CD4-positive, alpha-beta T cell treated with Interleukin-15 for 4 hours (primary cell): ENCODE results near the gene DNAJC4.

Experiments
- DNase-seq: peaks from one replicate; pipeline ENCODE4 v3.0.0-alpha.2; 2020; ENCODE audit warnings: low spot score

Gene DNAJC4

DNA sequence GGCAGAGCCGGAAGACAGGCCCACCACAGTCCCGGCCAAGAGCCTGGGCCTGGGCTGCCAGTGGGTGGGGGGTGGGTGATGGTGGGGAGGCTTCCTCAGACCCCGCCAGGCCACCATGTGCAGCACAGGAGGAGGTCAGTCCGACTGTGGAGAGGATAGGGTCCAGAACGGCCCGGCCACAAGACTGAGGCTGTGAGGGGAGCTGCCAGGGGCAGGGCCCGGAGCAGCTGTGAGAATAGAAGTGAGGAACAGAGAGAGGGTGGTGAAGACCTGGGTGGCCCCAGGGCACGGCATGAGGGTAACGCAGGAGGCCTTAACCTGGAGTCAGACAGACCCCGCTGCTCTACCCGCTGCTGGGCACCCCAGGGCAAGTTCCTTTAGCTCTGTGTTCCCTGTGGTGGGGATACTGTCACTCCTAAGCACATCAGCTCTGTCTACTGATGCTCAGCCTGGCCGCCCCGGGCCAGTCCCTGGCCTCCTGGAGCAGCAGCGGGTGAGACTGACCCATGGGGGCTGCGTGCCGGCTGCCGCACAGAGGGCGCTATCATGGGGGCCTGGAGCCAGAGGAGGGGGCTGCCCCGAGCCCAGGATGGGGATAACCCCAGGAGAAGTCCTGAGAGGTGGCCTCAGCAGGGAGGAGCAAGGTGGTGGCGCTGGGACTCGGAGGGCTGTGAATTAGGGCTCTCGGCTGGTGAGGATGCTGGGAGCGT lies 22.1 kb upstream of the DNAJC4 start:
- no peak for DNase-seq

DNA sequence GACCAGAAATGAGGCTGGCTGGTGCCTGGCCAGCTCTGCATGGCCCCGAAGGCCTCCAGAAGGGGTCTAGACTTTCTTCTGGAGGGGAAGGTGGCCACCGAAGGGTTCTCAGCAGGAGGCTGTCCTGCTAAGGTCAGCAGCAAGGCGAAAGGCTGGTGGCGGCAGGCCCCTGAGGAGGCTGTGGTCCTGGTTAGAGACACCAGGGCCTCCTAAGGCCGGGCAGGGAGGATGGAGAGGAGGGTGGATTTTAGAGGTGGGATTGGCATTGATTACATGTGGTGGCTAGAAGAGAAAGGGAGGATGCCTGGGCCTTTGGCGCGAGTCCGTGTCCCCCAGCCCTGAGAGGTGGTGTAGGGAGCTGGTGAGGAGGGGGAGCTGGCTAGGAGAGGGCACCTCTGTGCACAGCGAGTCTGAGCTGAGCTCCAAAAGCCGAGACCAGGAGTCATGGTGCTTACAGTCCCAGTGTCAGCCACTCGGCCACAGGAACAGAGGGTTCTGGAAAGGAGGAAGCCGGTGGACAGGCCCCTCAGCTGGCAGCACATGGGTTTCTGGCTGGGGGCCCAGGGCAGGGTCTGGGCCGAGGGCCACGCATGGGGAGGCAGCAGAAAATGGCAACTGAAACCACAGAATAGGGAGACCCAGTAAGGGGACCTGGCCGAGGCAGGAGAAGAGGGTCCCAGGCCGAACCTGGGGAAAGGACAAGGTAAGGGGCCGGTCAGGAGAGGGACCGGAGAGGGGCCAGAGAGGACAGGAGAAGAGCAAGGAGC lies 21.4 kb upstream of the DNAJC4 start:
- no peak for DNase-seq

GRCh38 chr11:64209563-64209843 lies 20.8 kb upstream of the DNAJC4 start:
- DNase-seq = no peak

- no peak for DNase-seq
Observed at GRCh38 chr11:64210301-64211020, 19.9 kb upstream of the DNAJC4 start.

DNA sequence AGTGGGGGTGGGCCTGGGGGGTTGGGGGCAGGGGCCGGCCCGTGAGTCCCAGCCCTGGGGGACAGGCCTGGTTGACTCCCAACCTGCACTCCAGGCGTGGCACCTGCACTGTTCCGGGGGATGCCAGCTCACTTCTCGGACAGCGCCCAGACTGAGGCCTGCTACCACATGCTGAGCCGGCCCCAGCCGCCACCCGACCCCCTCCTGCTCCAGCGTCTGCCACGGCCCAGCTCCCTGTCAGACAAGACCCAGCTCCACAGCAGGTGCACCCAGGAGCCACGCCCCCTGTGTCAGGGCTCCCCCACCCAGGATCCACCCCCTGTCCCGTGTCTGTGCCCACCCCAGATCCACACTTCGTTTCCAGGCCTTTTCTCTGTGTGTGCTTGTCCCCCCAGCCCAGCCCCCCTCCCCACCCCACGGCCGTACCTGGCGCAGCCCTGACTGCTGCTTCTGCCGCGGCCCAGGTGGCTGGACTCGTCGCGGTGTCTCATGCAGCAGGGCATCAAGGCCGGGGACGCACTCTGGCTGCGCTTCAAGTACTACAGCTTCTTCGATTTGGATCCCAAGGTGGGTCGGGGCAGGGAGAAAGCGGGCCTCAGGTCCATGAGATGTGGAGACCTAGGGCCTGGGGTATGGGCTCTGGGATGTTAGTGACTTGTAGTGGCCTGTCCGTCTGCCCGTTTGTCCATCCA lies 19.0 kb upstream of the DNAJC4 start:
- DNase-seq = no peak

DNA sequence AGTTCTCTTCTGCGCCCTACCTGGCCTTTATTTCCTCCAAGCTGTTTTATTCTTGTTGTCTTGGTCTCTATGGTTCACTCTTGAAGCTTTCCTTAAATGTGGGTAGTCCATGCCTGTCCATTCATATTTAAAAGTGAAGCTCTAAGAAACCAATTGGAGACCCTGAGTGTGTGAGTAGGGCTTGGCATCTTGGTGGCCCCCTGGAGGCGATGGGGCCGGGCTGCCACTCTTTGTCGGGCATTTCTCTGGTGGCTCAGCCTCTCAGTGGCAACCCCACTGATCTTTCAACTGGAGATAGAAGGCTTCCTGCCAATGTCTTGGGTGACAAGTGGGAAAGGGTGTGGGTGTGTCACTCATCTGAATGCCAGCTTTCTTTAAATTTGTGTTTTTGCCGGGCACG lies 13.5 kb upstream of the DNAJC4 start:
- no peak for DNase-seq

DNA sequence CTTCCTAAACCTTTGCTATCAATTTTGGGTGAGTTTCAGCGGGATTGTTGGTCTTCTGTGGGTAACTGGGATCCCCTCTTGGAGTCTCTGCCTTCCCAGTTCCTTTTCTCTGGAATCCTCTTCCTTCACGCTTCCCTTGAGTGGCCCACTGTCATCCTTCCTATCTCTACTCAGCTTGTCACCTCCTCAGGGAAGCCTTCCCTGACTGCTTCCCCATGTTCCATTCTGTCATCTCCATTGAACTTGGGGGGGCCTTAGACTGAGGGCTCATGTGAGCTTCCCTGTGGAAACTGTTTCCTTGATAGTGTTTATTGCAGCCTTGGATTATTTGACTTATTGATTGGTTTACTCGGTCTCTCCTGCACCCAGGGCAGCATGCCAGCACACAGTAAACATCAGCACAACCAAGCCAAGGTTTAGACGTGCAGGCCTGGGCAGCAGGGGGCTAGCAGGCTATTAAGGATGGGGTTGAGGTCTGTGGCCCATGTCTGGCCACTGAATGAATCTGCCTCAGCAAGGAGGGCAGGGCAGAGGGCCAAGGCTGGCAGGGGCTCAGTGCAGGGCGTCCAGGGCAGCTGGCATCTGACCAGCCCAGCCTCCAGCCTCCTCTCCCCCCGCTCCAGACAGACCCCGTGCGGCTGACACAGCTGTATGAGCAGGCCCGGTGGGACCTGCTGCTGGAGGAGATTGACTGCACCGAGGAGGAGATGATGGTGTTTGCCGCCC lies 11.6 kb upstream of the DNAJC4 start:
- DNase-seq = no peak

DNA sequence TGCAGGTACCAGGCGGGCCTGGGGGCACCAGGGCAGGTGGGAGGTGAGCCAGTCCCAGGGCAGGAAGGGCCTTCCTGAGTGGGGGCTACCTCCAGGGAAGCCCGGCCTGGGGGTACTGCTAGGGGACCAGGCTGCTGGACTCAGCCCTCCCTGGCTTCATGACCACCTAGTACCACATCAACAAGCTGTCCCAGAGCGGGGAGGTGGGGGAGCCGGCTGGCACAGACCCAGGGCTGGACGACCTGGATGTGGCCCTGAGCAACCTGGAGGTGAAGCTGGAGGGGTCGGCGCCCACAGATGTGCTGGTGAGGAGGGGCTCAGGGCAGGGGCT lies 11.0 kb upstream of the DNAJC4 start:
- no peak for DNase-seq

- DNase-seq = no peak
Observed at GRCh38 chr11:64219755-64220154, 10.6 kb upstream of the DNAJC4 start.

DNA sequence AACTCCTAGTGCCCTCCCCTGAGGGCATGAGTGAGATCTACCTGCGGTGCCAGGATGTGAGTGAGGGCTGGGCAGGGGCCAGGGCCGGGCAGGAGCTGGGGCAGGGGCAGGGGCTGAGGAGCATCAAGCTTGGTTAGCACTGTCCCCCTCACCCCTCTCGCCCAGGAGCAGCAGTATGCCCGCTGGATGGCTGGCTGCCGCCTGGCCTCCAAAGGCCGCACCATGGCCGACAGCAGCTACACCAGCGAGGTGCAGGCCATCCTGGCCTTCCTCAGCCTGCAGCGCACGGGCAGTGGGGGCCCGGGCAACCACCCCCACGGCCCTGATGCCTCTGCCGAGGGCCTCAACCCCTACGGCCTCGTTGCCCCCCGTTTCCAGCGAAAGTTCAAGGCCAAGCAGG lies 10.1 kb upstream of the DNAJC4 start:
- DNase-seq = no peak

DNA sequence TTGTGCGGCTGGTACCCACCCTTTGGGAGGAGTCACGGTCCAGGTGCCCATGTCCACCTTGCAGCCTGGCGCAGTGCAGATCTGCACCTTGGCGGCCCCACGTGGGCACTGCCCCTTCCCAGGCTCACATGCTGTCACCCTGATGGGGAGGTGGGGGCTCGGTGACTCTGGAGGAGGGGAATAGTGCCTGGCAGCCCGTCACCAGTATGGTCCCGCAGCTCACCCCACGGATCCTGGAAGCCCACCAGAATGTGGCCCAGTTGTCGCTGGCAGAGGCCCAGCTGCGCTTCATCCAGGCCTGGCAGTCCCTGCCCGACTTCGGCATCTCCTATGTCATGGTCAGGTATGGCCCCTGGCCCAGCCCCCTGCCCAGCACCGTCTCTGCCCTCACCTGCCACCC lies 9.6 kb upstream of the DNAJC4 start:
- DNase-seq = no peak

DNA sequence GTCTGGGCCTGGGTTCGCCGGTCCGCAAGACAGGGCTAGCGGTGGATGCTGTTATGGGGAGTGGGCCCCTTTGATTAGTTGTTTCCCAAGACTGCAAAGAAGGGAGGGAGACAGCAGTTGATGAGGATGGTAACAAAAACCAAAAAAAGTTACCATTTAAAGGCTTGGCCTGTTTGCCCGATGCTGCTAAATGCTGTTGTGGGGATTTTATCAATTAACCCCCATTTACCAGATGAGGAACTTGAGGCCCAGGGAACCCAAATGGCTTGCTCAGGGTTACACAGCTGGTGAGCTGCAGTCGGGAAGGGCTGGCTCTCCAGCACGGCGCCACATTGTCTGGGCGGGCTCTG lies 7.7 kb upstream of the DNAJC4 start:
- no peak for DNase-seq

- no peak for DNase-seq
Observed at GRCh38 chr11:64223001-64223651, 7.2 kb upstream of the DNAJC4 start.

- no peak for DNase-seq
Observed at GRCh38 chr11:64224151-64224890, 6.0 kb upstream of the DNAJC4 start.

DNA sequence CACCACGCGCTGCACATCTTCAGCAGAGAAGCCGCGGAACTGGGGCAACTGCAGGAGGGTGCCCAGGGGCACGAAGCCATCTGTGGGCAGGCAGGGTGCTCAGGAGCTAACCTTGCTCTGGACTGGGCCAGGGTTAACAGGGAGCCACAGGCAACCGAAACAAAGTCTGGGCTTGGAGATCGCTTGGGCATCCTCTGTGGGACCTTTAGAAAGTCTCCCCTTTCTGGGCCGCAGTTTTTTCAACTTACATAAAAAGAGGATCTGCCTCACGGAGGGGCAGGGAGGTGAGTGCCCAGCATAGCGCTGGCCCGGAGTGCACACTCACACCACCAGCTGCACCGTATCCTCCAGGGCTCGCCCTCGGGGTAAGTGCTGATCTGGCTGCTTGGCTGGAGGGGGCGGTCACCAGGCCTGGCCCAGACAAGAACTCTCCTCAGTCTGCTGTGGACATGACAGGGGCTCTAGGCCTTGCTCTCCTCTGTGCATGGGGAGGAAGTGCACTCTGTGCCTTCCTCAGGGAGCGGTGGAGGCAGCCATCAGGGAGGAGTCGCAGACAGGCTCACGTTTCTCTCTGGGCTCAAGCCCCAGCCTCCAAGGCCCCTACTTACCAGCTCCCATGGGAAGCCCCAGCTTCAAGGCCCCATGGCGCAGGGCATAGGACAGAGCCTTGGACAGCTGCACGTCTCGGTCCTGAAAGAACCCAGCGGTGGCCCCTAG lies 5.3 kb upstream of the DNAJC4 start:
- no peak for DNase-seq

GRCh38 chr11:64225608-64226506 lies 4.5 kb upstream of the DNAJC4 start, which contains the start of the genes NUDT22 and TRPT1:
TSS of gene NUDT22 (plus strand) at chr11:64226274. CDS start at chr11:64226653, 379 bp downstream.
TSS of gene TRPT1 (minus strand) at chr11:64226186. CDS start at chr11:64225860, 326 bp downstream.
- peak; percentile 86 for DNase-seq

DNA sequence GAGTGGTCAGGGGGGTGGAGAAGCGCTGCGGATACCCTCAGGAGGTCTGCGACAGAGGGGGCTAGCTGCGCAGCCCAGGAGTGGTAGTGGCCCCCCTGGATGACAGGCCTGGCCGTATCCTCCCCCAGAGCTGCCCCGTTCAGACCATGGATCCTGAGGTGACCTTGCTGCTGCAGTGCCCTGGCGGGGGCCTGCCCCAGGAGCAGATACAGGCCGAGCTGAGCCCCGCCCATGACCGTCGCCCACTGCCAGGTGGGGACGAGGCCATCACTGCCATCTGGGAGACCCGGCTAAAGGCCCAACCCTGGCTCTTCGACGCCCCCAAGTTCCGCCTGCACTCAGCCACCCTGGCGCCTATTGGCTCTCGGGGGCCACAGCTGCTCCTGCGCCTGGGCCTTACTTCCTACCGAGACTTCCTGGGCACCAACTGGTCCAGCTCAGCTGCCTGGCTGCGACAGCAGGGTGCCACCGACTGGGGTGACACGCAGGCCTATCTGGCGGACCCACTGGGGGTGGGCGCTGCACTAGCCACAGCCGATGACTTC lies 3.8 kb upstream of the DNAJC4 start:
- peak; percentile 50 for DNase-seq

DNA sequence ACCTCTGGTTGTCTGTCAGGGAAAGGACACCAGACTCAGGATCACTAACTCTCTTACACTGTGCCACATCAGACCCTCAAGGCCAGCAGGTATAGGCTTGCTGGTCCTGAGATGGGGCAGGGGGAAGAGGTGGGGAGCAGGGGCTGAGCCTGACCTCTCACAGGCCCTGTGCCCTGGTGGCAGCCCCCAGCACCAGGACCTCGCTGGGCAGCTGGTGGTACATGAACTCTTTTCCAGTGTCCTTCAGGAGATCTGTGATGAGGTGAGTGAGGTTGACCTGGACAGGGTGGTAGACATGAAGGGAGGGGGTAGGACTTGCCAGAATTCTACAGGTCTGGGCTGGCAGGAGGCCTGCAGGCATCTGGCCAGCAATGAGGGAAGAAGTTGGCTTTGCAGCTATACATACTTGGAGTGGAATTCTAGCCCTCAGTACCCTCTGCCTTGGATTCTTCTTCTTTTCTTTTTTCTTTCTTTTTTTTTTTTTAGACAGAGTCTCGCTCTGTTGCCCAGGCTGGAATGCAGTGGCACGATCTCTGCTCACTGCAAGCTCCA lies 2.9 kb upstream of the DNAJC4 start:
- DNase-seq = no peak
